Osteoblast (primary cell): ENCODE measurements around the gene CACNA2D3. TPM values are rescaled to one million over a fixed set of nuclear protein-coding genes. Genes with fewer than 3 reads are reported as not detected.

Experiments used
- DNase-seq: peaks from one replicate; pipeline ENCODE4 v3.0.0; 2011; ENCODE audit warnings: low spot score, mixed read lengths; ENCODE audit not compliant: insufficient read length; ENCODE audit errors: missing footprints
- H2AFZ ChIP-seq: 2 replicates; pipeline ENCODE4 v1.6.0; 2011; ENCODE audit warnings: mild to moderate bottlenecking, low read length
- H3K27ac ChIP-seq: 2 replicates; pipeline ENCODE4 v1.5.1; 2011; ENCODE audit warnings: mild to moderate bottlenecking, low read depth, low read length, moderate library complexity
- H3K27me3 ChIP-seq: 2 replicates; pipeline ENCODE4 v1.6.0; 2012; ENCODE audit warnings: mild to moderate bottlenecking, control low read depth, inconsistent platforms, low read length, moderate library complexity; ENCODE audit not compliant: insufficient read depth
- H3K36me3 ChIP-seq: 2 replicates; pipeline ENCODE4 v1.5.1; 2011; ENCODE audit warnings: mild to moderate bottlenecking, low read length, control low read depth, moderate library complexity; ENCODE audit not compliant: insufficient read depth
- H3K4me1 ChIP-seq: 2 replicates; pipeline ENCODE4 v1.5.1; 2011; ENCODE audit warnings: mild to moderate bottlenecking, low read length, control low read depth, moderate library complexity; ENCODE audit not compliant: insufficient read depth
- H3K4me2 ChIP-seq: 2 replicates; pipeline ENCODE4 v1.6.0; 2011; ENCODE audit warnings: mild to moderate bottlenecking, low read length; ENCODE audit not compliant: insufficient read depth
- H3K4me3 ChIP-seq: fragments of 200-600 bp; sonication (generic); 3 replicates; pipeline ENCODE4 v1.5.1; 2012; ENCODE audit warnings: mild to moderate bottlenecking, low read length, inconsistent platforms; ENCODE audit not compliant: insufficient read depth
- H3K79me2 ChIP-seq: 2 replicates; pipeline ENCODE4 v1.6.0; 2012; ENCODE audit warnings: mild to moderate bottlenecking, low read length, control low read depth, inconsistent platforms; ENCODE audit not compliant: insufficient read depth
- H3K9me3 ChIP-seq: 2 replicates; pipeline ENCODE4 v1.5.1; 2011; ENCODE audit warnings: low read depth, low read length, control low read depth
- H4K20me1 ChIP-seq: 2 replicates; pipeline ENCODE4 v1.6.0; 2012; ENCODE audit warnings: mild to moderate bottlenecking, low read length, control low read depth; ENCODE audit not compliant: insufficient read depth
- total RNA-seq: library from RNA; depleted of rRNA; stranded (reverse); fragments of >200 nt; gene quantifications from 2 replicates; pipeline ENCODE4 v1.2.3, GENCODE V29; 2012
- TF ChIP-seq, protein P1 (sequence below): IDR thresholded peaks from 2 replicates; pipeline ENCODE4 v1.5.1; 2011; ENCODE audit warnings: mild to moderate bottlenecking, low read depth, low read length, moderate library complexity; ENCODE audit errors: extremely low read depth

Gene CACNA2D3
- total RNA-seq, 1 donor, result 0.36 TPM

DNA sequence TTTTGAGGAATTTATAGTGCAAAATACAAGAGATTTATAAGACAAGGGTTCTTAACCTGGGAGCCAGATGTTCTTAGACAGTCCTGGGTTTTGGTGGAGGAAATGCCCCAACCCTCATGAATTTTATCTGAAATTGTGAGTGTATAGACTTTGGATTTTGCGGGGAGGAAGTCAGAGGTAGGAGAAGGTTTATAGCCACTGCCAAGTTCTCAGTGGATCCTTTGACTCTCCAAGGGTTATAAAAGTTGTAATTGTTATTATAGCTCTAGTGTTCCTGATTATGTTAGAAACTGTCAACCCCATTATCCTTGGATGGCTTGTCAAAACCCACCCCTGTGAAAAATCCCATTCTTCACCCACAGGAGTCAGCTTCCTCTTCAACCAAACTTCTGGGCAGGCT lies 621.9 kb downstream of the CACNA2D3 start:
- Histone ChIP-seq H3K4me1 (no peaks in the 10 kb centered on the region), H3K27me3 (no peaks in the 10 kb centered on the region), H4K20me1 (no peaks in the 10 kb centered on the region), H3K36me3 (no peaks in the 10 kb centered on the region), H3K9me3 (no peaks in the 10 kb centered on the region), H3K4me3 (no peak overlapping the region), H2AFZ (no peak overlapping the region), H3K79me2 (no peaks in the 10 kb centered on the region), H3K27ac (no peak overlapping the region), H3K4me2 (no peak overlapping the region)
- TF ChIP-seq, protein P1, sequence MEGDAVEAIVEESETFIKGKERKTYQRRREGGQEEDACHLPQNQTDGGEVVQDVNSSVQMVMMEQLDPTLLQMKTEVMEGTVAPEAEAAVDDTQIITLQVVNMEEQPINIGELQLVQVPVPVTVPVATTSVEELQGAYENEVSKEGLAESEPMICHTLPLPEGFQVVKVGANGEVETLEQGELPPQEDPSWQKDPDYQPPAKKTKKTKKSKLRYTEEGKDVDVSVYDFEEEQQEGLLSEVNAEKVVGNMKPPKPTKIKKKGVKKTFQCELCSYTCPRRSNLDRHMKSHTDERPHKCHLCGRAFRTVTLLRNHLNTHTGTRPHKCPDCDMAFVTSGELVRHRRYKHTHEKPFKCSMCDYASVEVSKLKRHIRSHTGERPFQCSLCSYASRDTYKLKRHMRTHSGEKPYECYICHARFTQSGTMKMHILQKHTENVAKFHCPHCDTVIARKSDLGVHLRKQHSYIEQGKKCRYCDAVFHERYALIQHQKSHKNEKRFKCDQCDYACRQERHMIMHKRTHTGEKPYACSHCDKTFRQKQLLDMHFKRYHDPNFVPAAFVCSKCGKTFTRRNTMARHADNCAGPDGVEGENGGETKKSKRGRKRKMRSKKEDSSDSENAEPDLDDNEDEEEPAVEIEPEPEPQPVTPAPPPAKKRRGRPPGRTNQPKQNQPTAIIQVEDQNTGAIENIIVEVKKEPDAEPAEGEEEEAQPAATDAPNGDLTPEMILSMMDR, result no peak
- no peak for DNase-seq

DNA sequence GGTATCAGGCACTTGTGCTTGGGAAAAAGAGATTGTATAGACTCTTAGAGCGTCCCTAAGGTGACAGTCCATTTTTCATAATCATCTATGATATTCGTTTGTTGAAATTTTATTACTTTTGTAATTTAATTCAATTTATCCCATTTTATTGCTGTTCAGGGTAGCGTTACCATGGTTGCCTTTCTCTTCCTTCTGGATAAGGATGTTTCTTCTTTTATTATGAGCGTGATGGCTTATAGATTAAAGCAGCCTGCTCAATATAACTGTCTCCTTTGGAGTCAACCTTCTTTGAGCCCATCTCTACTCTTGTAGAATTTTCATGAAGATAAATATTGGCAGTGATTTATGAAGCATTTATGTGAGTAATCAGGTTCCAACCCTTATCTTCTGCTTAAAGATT lies 623.5 kb downstream of the CACNA2D3 start:
- H3K4me2 ChIP-seq, result no peak overlapping the region
- TF ChIP-seq, protein P1, result no peak

DNA sequence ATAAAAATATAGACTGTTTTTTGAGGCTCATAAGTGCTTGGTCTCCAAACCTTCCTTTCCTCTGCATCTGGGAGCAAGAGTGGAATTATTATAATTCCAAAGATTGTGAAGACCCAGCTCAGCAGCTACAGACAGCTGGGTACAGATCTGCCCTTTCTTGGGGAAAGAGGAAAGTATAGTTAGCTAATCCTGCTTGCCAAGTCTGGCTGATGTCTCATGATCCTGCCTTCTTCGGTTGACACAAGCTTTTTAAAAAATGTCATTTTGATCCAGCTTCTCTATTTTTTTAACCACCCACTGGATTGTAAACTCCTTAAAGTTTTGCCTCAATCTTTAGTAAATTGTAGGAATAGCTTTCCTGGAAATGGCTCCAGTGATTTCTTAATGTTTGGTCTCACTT lies 624.4 kb downstream of the CACNA2D3 start:
- no peaks in the 10 kb centered on the region for H3K79me2 ChIP-seq
- H3K4me3 ChIP-seq, result no peak overlapping the region
- H3K4me2 ChIP-seq, result no peak overlapping the region
- H4K20me1 ChIP-seq, result no peaks in the 10 kb centered on the region
- no peaks in the 10 kb centered on the region for H3K36me3 ChIP-seq
- H2AFZ ChIP-seq, result no peak overlapping the region
- no peak for DNase-seq
- TF ChIP-seq, protein P1, result no peak
- no peaks in the 10 kb centered on the region for H3K9me3 ChIP-seq
- H3K4me1 ChIP-seq, result no peaks in the 10 kb centered on the region
- no peaks in the 10 kb centered on the region for H3K27me3 ChIP-seq
- H3K27ac ChIP-seq, result no peak overlapping the region

More for the DNA sequence above, 623.5 kb downstream of the CACNA2D3 start:
- no peak overlapping the region for H3K4me3 ChIP-seq
- no peaks in the 10 kb centered on the region for H3K27me3 ChIP-seq
- no peaks in the 10 kb centered on the region for H3K9me3 ChIP-seq
- DNase-seq, result no peak
- no peaks in the 10 kb centered on the region for H4K20me1 ChIP-seq
- H3K79me2 ChIP-seq, result no peaks in the 10 kb centered on the region
- no peaks in the 10 kb centered on the region for H3K4me1 ChIP-seq
- H3K36me3 ChIP-seq, result no peaks in the 10 kb centered on the region
- no peak overlapping the region for H3K27ac ChIP-seq
- no peak overlapping the region for H2AFZ ChIP-seq

DNA sequence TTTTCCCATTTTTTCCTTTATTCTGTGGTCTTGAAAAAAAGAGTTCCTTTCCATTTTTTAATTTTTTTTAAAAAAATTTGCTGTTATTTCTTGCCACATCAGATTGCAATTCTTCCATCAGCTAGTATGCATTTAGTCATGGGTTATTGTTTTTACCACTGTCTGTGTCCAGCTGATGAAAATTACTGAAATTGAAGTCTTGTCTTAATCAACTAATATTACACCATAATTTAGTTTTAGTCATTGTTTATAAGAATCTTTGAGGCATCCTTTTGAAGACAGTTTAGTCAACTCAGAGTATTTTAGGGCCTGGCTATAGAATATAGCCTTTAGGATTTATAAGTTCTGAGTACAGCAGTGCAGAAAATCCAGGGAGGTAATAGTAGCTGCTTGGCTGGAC lies 633.4 kb downstream of the CACNA2D3 start:
- Histone ChIP-seq H2AFZ (no peak overlapping the region), H3K4me3 (no peak overlapping the region), H3K27ac (peak overlapping the region; percentile 66), H3K27me3 (no peaks in the 10 kb centered on the region), H3K4me1 (peaks cover 6% of the 10 kb centered on the region), H3K36me3 (no peaks in the 10 kb centered on the region), H3K79me2 (no peaks in the 10 kb centered on the region), H3K9me3 (no peaks in the 10 kb centered on the region), H3K4me2 (peak overlapping the region; percentile 25), H4K20me1 (no peaks in the 10 kb centered on the region)
- no peak for DNase-seq
- TF ChIP-seq, protein P1, result no peak
